Choroid plexus epithelial cell (primary cell): ENCODE results near the gene MRFAP1L1.
A peak's percentile ranks its signal among the peaks of the same experiment; 100 is the strongest.

Experiments used
- DNase-seq: peaks from one replicate; pipeline ENCODE4 v3.0.0-alpha.2; 2010; ENCODE audit warnings: low read depth
- H3K4me3 ChIP-seq: 2 replicates; pipeline ENCODE4 v1.5.1; 2011; ENCODE audit warnings: low read depth, mild to moderate bottlenecking, control low read depth, low read length, moderate library complexity
- TF ChIP-seq, protein P1 (sequence below): conservative IDR thresholded peaks from 2 replicates; pipeline ENCODE4 v1.5.1; 2011; ENCODE audit warnings: low read depth, mild to moderate bottlenecking, control low read depth, inconsistent platforms, low read length, moderate library complexity

The MRFAP1L1 gene

DNA sequence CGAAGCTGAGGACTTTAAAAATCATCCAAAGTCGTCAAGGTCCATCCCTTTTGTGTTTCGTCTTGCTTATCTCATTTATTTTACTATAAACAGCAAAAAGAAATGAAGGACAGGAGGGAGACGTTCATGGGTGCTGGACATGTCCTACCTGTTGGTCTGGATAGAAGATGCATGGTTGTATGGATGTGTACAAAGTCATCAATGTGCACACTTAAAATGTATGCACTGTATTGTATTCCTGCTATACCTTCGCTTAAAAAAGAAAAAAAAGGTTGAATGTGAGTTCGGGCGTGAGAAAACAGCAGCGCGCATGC, 6.0 kb upstream of the MRFAP1L1 start:
- TF ChIP-seq, protein P1, sequence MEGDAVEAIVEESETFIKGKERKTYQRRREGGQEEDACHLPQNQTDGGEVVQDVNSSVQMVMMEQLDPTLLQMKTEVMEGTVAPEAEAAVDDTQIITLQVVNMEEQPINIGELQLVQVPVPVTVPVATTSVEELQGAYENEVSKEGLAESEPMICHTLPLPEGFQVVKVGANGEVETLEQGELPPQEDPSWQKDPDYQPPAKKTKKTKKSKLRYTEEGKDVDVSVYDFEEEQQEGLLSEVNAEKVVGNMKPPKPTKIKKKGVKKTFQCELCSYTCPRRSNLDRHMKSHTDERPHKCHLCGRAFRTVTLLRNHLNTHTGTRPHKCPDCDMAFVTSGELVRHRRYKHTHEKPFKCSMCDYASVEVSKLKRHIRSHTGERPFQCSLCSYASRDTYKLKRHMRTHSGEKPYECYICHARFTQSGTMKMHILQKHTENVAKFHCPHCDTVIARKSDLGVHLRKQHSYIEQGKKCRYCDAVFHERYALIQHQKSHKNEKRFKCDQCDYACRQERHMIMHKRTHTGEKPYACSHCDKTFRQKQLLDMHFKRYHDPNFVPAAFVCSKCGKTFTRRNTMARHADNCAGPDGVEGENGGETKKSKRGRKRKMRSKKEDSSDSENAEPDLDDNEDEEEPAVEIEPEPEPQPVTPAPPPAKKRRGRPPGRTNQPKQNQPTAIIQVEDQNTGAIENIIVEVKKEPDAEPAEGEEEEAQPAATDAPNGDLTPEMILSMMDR = no peak
- peak overlapping the region; percentile 88 for H3K4me3 ChIP-seq

DNA sequence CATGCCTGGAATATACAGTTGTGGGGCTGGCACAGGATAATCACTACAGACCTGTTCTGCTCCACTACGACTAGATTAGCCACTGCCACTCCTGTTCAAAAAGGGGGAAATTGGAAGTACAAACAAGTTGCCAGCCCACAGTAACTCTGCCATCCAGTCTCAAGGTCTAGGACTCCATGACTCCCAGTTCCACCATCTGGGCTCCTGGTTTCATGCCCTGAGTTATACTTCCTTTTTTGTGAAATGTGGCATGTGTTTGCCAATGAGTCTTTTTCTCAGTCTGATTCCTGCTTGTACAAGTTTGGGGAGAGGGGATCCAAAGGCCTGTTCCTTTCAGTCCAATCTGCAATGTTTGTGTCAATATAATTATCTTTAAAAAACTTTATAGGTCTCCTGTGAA, 5.3 kb upstream of the MRFAP1L1 start:
- TF ChIP-seq, protein P1 = no peak
- no peak for DNase-seq

More for the DNA sequence above, 6.0 kb upstream of the MRFAP1L1 start:
- no peak for DNase-seq

DNA sequence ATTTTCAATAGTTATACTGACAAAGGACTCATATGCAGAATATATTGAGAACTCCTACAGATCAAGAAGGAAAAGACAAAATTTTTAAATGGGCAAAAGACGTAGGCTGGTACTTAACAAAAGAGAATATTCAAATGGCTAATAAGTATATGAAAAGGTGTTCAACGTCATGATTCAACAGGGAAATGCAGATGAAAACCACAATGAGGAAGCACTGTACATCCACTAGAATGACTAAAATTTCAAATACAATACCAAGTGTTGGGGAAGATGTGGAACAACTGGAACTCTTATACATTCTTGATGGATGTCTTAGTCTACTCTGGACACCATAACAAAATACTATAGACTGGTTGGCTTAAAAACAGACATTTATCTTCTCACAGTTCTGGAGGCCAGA, 1.3 kb upstream of the MRFAP1L1 start:
- H3K4me3 ChIP-seq = no peak overlapping the region
- no peak for DNase-seq
- TF ChIP-seq, protein P1 = no peak

More for the DNA sequence above, 5.3 kb upstream of the MRFAP1L1 start:
- no peak overlapping the region for H3K4me3 ChIP-seq

DNA sequence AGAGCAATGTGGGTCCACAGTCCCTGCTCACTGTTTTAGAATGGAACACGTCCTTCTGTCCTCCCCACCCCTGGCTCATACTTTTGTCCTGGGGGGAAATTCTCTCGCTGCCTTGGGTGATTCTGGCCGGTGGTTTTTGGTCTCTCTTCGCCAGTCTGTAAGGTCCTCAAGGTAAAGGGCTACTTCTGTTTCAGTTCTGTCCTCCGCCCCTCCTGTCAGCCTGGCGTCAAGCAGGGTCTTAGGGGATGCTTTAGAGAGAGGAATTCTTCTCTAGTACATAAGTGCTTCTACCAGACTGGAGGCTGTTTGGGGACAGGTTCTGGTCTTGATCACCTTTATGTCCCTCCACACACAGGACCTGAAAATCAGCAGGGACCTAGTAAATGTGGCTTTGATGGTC, 617 bp upstream of the MRFAP1L1 start:
- no peak for DNase-seq
- TF ChIP-seq, protein P1 = no peak
- H3K4me3 ChIP-seq = peak overlapping the region; percentile 84

DNA sequence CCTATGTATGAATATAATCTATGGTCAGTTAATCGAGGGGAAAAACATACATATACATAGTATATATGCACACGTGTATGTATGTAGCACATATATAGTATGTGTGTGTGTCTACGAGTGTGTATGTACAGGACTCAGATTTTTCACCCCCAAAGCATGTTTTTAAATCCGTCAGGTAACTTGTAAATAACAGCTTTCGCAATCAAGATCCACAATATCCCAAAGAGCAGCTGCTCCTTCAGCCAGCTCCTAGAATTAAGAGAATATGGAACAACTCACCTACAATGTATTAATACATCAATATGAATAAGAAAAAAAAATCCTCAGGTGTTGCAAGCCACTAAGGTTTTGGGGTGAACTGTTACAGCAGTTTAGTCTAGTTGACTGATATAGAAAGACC, 3.5 kb downstream of the MRFAP1L1 start:
- no peak for DNase-seq
- H3K4me3 ChIP-seq = no peak overlapping the region
- TF ChIP-seq, protein P1 = no peak

DNA sequence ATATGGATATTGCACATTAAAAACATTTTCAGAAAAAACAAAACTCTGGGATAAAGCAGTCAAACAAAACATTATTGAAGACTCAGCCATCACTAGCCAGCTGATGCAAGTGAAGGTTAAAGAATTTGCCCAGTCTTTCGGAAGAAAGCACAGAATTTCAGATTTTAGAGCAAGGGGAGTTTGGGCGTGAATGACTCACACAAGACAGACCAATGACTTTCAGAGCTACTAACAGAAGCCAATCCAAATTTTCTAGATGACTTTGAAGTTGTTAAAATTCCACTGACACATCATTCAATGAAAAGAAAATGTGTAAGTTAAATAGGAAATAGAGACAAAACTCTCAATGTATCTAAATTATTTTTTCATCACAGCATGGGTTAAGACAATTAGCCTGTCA, 4.0 kb downstream of the MRFAP1L1 start:
- H3K4me3 ChIP-seq = no peak overlapping the region
- no peak for DNase-seq
- TF ChIP-seq, protein P1 = no peak

DNA sequence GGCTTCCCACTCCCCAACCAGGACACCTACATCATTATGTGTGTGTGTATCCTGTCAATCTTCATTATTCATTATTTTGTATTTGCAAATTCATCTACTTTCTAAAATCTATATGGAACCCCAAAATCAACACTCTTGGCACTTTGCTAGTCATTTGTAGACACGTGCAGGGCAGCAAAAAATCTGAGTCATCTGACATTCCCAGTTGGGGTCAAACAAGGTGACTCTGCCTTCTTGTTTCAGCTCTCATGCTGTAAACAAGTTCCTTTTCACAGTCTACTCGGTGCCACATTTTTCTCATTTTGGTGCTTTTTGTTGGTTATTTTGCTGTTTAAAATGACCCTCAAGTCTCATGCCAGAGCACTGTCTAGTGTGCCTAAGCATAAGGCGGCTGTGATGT, 5.9 kb downstream of the MRFAP1L1 start:
- no peak overlapping the region for H3K4me3 ChIP-seq
- TF ChIP-seq, protein P1 = no peak
- peak; percentile 50 for DNase-seq
